ENCODE results near the gene SMC3. TPM values are rescaled to one million over a fixed set of nuclear protein-coding genes. Genes with fewer than 3 reads are reported as not detected.
A peak's percentile ranks its signal among the peaks of the same experiment; 100 is the strongest.
"Not testable (repeated sequence)": the region's sequence is repeated elsewhere in the genome, so short reads cannot be mapped to it uniquely, and the experiment has no call there.

Gene SMC3
- total RNA-seq, 1 experiment from 2014 or later: 64.3 TPM

DNA sequence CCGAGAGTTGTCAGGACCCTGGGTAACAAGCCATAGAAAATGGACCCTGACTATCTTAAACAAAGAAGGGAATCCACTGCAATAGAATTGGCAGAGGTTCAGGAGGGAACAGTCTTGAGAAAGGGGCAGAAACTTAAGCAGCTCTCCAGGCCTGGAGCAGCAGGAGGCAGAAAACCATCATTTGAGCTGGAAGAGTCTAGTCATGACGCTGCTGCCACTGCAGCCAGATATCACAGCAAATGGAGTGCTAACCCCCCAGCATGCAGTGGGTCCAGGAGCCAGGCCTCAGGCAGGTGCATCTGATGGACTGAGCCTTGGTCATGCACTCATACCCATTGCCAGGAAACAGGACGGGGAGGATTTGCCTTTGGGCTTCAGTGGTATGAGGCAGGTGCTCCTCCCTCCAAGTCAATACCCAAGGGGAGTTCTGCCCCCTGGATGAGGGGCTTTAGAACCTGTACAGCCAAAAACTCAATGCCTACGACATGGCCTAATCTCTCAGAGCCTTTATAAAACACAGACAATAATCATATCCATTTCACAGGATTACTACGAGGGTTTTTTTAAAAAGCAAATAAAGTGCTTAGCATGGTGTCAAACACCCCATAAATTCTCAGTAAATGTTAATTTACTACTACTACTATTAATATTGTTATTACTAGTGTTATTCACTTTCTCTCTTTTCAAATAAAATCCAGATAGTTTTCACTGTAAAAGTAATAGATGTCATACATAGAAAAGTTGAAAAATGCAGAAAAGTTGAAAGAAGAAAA is 39.1 kb upstream of the SMC3 start (continued):
- no peak for TF ChIP-seq ELF1 (IDR thresholded peaks at IDR 0.05; ENCODE audit: borderline replicate concordance, low read depth)
- TF ChIP-seq RAD21 (IDR thresholded peaks at IDR 0.05; ENCODE audit: low read depth): no peak
- TF ChIP-seq SRF (IDR thresholded peaks at IDR 0.05; ENCODE audit: low read depth): no peak

DNA sequence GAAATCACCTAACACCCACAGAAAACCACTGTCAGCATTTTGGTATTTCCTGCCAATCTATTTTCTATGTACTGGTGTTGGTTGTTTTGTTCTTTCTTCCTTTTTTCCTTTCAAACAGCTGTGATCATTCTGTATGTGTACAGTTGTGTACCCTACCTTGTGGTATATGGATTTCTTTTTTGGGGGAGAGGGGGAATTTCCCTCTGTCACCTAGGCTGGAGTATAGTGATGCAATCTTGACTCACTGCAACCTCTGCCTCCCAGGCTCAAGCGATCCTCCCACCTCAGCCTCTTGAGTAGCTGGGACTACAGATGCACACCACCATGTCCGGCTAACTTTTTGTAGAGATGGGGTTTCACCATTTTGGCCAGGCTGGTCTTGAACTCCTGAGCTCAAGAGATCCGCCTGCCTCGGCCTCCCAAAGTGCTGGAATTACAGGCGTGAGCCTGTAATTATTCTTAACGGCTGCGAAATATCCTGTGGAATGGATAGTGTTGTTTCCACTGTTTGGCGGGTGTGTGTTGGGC is 38.4 kb upstream of the SMC3 start:
- RAD21 ChIA-PET (ENCODE audit: low non-redundant PET in 1 of 2, low total read pairs in 2 of 2, uncharacterized antibody in 2 of 2, unreplicated experiment in 2 of 2); H3K27me3 ChIP-seq (ENCODE audit: insufficient read depth, low read length); H3K9me2 ChIP-seq (ENCODE audit: insufficient read depth); H3K9me3 ChIP-seq (ENCODE audit: control insufficient read depth in 1 of 2, insufficient read depth in 1 of 2, low read depth in 1 of 2, low read length in 2 of 2); DNase-seq (ENCODE audit: low read depth, low spot score); ATAC-seq; intact Hi-C loops (cut with micrococcal nuclease); BruUV-seq (replicated peaks); H3K36me3 ChIP-seq (ENCODE audit: control insufficient read depth in 1 of 2, insufficient read depth in 2 of 2, low read length in 2 of 2); H4K20me1 ChIP-seq (ENCODE audit: insufficient read depth); H2AFZ ChIP-seq (ENCODE audit: low read depth, low read length, poor library complexity, severe bottlenecking): not testable (repeated sequence)
- ChIA-PET POLR2A (interaction anchor here (0.9 to 1.5 kb wide), 4 partner anchors 17 to 118 kb away, joined by 3 to 7 read pairs (median 4); no protein-coding TSS in a partner anchor), CTCF (interaction anchor here (0.6 kb wide), 1 partner anchor 176 kb away, joined by 4 read pairs; no protein-coding TSS in a partner anchor)
- H3K79me2 ChIP-seq (ENCODE audit: insufficient read depth, low read length): peaks cover 29% of the 10 kb centered on the region
- peak overlapping the region in 1 of 2 experiments; percentile 49; a peak in 2 of 4 replicates for H3K4me3 ChIP-seq (replicated peaks in 1 of 2; ENCODE audit: low read depth in 1 of 2, low read length in 2 of 2)
- peak overlapping the region; percentile 81 for H3K4me2 ChIP-seq (ENCODE audit: low read length)
- peaks cover 75 to 88% of the 10 kb centered on the region in 2 experiments for H3K4me1 ChIP-seq (ENCODE audit: control insufficient read depth in 1 of 2, insufficient read depth in 2 of 2, low read length in 2 of 2)
- H3K9ac ChIP-seq (ENCODE audit: low read length): peak overlapping the region; percentile 71
- peak overlapping the region; percentile 76 for H3K27ac ChIP-seq (ENCODE audit: low read depth, low read length)

DNA sequence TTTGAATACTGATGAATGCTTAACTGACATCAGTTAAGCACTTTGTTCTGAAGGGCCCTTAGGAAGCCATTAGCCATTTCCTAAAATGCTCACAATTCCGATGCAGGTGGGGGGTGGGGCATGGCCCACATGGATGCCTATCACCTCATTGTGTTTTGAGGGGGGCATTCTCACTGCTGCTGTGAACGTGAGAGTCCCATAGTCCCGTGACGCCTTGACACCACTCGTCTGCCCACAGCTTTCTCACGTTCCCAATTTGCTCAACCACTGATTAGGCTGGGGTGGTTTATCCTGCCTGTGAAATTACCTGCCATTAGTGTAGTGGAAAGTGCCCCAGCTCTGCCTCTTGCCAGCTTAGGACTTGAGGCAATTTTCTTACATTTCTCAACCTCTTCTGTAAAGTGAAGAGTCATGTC is 37.9 kb upstream of the SMC3 start:
- Histone ChIP-seq H3K27me3 (ENCODE audit: insufficient read depth, low read length) (no peaks in the 10 kb centered on the region), H4K20me1 (ENCODE audit: insufficient read depth) (no peaks in the 10 kb centered on the region), H3K4me2 (ENCODE audit: low read length) (peak overlapping the region; percentile 81), H3K79me2 (ENCODE audit: insufficient read depth, low read length) (peaks cover 29% of the 10 kb centered on the region), H3K4me1 (ENCODE audit: control insufficient read depth in 1 of 2, insufficient read depth in 2 of 2, low read length in 2 of 2) (peaks cover 70 to 84% of the 10 kb centered on the region in 2 experiments), H3K9ac (ENCODE audit: low read length) (peak overlapping the region; percentile 71), H3K27ac (ENCODE audit: low read depth, low read length) (peak overlapping the region; percentile 76), H3K4me3 (replicated peaks in 1 of 2; ENCODE audit: low read depth in 1 of 2, low read length in 2 of 2) (peak overlapping the region; percentile 49 to 59), H3K9me3 (ENCODE audit: control insufficient read depth in 1 of 2, insufficient read depth in 1 of 2, low read depth in 1 of 2, low read length in 2 of 2) (no peaks in the 10 kb centered on the region), H3K9me2 (ENCODE audit: insufficient read depth) (no peaks in the 10 kb centered on the region), H2AFZ (ENCODE audit: low read depth, low read length, poor library complexity, severe bottlenecking) (no peak overlapping the region), H3K36me3 (ENCODE audit: control insufficient read depth in 1 of 2, insufficient read depth in 2 of 2, low read length in 2 of 2) (no peaks in the 10 kb centered on the region)
- CTCF ChIA-PET: interaction anchor here (0.6 kb wide), 1 partner anchor 176 kb away, joined by 4 read pairs; no protein-coding TSS in a partner anchor
- DNase-seq (ENCODE audit: low read depth, low spot score) (no peak), ATAC-seq (peak; percentile 0; the same call in 1 of the 2 replicates)
- POLR2A ChIA-PET: interaction anchor here (0.9 to 1.5 kb wide), 4 partner anchors 17 to 118 kb away, joined by 3 to 7 read pairs (median 4); no protein-coding TSS in a partner anchor
- BruUV-seq (replicated peaks): no TSS peak
- intact Hi-C loops (cut with micrococcal nuclease): loop anchor here (2.0 to 10.0 kb wide), 2 partner anchors 29 to 115 kb away; no protein-coding TSS in a partner anchor
- RAD21 ChIA-PET (ENCODE audit: low non-redundant PET in 1 of 2, low total read pairs in 2 of 2, uncharacterized antibody in 2 of 2, unreplicated experiment in 2 of 2): interaction anchor here in 1 of 2 experiments (0.8 kb wide), 1 partner anchor 27 kb away, joined by 3 read pairs; no protein-coding TSS in a partner anchor
- TF ChIP-seq, protein P1, sequence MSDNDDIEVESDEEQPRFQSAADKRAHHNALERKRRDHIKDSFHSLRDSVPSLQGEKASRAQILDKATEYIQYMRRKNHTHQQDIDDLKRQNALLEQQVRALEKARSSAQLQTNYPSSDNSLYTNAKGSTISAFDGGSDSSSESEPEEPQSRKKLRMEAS (IDR thresholded peaks at IDR 0.05): no peak
- TF ChIP-seq FOSL1 (IDR thresholded peaks at IDR 0.05; ENCODE audit: low read depth): no peak
- TF ChIP-seq ZFX (IDR thresholded peaks at IDR 0.05): no peak
- no peak for TF ChIP-seq CEBPB (IDR thresholded peaks at IDR 0.05; ENCODE audit: low read depth)
- TF ChIP-seq SP1 (IDR thresholded peaks at IDR 0.05; ENCODE audit: low read depth): no peak
- TF ChIP-seq, protein P2, sequence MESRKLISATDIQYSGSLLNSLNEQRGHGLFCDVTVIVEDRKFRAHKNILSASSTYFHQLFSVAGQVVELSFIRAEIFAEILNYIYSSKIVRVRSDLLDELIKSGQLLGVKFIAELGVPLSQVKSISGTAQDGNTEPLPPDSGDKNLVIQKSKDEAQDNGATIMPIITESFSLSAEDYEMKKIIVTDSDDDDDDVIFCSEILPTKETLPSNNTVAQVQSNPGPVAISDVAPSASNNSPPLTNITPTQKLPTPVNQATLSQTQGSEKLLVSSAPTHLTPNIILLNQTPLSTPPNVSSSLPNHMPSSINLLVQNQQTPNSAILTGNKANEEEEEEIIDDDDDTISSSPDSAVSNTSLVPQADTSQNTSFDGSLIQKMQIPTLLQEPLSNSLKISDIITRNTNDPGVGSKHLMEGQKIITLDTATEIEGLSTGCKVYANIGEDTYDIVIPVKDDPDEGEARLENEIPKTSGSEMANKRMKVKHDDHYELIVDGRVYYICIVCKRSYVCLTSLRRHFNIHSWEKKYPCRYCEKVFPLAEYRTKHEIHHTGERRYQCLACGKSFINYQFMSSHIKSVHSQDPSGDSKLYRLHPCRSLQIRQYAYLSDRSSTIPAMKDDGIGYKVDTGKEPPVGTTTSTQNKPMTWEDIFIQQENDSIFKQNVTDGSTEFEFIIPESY (IDR thresholded peaks at IDR 0.05; ENCODE audit: extremely low read depth, insufficient replicate concordance, low read length): no peak
- no peak for TF ChIP-seq CBX3 (IDR thresholded peaks at IDR 0.05; ENCODE audit: low read depth)
- TF ChIP-seq SIN3A (IDR thresholded peaks at IDR 0.05; ENCODE audit: low read depth): no peak

Measured in HCT116 (cell line).